Choroid plexus epithelial cell (primary cell): Measurements from ENCODE around the gene CCM2.

Experiments used
- DNase-seq: peaks from one replicate; pipeline ENCODE4 v3.0.0-alpha.2; 2010; ENCODE audit warnings: low read depth
- H3K4me3 ChIP-seq: 2 replicates; pipeline ENCODE4 v1.5.1; 2011; ENCODE audit warnings: low read depth, mild to moderate bottlenecking, control low read depth, low read length, moderate library complexity
- CTCF ChIP-seq: conservative IDR thresholded peaks from 2 replicates; pipeline ENCODE4 v1.5.1; 2011; ENCODE audit warnings: low read depth, mild to moderate bottlenecking, control low read depth, inconsistent platforms, low read length, moderate library complexity

CCM2 gene

GRCh38 chr7:45000093-45001032 is at the start of gene CCM2:
Gene CCM2, plus strand, starts transcription at chr7:45000201. Its CDS starts 133 bp downstream, at chr7:45000334.
- DNase-seq = peak; percentile 31
- TF ChIP-seq CTCF = no peak
- H3K4me3 ChIP-seq = peak within 1 kb of the TSS; percentile 73

GRCh38 chr7:44953156-44953555 is 46.8 kb upstream of the CCM2 start:
- H3K4me3 ChIP-seq = no peak overlapping the region
- TF ChIP-seq CTCF = no peak
- DNase-seq = no peak

GRCh38 chr7:44955733-44956132 is 44.3 kb upstream of the CCM2 start:
- no peak for TF ChIP-seq CTCF
- no peak overlapping the region for H3K4me3 ChIP-seq
- DNase-seq = peak; percentile 38

GRCh38 chr7:44956157-44956766 is 43.7 kb upstream of the CCM2 start:
- no peak for DNase-seq
- no peak for TF ChIP-seq CTCF
- H3K4me3 ChIP-seq = no peak overlapping the region

GRCh38 chr7:44958645-44959344 is 41.2 kb upstream of the CCM2 start:
- TF ChIP-seq CTCF = no peak
- no peak for DNase-seq
- H3K4me3 ChIP-seq = no peak overlapping the region

GRCh38 chr7:44959433-44959951 is 40.5 kb upstream of the CCM2 start:
- no peak overlapping the region for H3K4me3 ChIP-seq
- TF ChIP-seq CTCF = no peak
- DNase-seq = no peak
